GM12864 (cell line): ENCODE measurements around the gene FAM163B.

Experiments used
- DNase-seq: peaks from one replicate; pipeline ENCODE4 v3.0.0-alpha.2; 2011; ENCODE audit warnings: low read depth
- H3K4me3 ChIP-seq: 2 replicates; pipeline ENCODE4 v1.5.1; 2011; ENCODE audit warnings: mild to moderate bottlenecking, low read depth, low read length, control low read depth
- TF ChIP-seq, protein P1 (sequence below): IDR thresholded peaks from 2 replicates; pipeline ENCODE4 v1.5.1; 2011; ENCODE audit warnings: low read depth, mild to moderate bottlenecking, moderate library complexity, low read length, control low read depth, inconsistent platforms; ENCODE audit errors: missing control alignments

Gene FAM163B

DNA sequence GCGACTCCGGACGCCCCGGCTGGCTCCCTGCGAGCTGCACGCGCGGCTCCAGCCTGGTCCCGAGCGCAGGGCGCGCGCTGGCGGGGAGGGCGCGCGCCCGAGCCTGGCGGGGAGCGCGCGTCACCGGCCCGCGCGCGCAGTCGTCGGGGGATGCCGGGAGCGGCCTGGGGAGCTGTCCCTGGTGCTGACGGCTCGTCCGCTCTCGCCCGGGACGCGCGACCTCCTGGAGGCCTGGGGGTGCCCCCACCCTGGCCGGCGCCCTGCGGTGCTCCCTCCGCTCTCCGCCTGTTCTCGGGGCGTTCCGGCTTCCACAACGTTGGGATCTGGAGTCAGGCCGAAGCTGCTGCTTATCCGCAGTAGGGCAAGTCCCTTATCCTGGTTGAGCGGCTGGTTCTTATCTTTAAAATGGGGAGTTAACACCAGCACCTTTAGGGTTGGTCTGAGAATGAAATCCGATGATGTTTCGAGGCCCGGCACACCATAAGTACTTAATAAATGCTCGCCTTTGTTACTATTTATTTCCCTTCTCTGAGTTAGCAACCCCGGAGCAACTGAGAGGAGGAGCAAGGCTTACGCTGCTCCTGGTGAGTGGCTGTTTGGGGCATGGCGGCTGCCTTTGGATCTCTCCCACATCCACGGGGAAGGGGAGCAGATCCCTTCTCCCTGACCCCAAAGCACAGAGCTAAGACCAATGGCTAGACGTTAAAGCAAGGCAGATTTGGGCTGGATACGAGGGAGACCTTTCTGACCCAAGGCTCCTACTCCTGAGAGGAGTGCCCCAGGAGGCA is at the start of gene FAM163B:
TSS of gene FAM163B (minus strand) at position 79 of the 788 bp plus-strand sequence. CDS start 29,166 bp downstream, outside the sequence.
- no peak within 1 kb of the TSS for H3K4me3 ChIP-seq
- TF ChIP-seq, protein P1, sequence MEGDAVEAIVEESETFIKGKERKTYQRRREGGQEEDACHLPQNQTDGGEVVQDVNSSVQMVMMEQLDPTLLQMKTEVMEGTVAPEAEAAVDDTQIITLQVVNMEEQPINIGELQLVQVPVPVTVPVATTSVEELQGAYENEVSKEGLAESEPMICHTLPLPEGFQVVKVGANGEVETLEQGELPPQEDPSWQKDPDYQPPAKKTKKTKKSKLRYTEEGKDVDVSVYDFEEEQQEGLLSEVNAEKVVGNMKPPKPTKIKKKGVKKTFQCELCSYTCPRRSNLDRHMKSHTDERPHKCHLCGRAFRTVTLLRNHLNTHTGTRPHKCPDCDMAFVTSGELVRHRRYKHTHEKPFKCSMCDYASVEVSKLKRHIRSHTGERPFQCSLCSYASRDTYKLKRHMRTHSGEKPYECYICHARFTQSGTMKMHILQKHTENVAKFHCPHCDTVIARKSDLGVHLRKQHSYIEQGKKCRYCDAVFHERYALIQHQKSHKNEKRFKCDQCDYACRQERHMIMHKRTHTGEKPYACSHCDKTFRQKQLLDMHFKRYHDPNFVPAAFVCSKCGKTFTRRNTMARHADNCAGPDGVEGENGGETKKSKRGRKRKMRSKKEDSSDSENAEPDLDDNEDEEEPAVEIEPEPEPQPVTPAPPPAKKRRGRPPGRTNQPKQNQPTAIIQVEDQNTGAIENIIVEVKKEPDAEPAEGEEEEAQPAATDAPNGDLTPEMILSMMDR = no peak
- DNase-seq = no peak

DNA sequence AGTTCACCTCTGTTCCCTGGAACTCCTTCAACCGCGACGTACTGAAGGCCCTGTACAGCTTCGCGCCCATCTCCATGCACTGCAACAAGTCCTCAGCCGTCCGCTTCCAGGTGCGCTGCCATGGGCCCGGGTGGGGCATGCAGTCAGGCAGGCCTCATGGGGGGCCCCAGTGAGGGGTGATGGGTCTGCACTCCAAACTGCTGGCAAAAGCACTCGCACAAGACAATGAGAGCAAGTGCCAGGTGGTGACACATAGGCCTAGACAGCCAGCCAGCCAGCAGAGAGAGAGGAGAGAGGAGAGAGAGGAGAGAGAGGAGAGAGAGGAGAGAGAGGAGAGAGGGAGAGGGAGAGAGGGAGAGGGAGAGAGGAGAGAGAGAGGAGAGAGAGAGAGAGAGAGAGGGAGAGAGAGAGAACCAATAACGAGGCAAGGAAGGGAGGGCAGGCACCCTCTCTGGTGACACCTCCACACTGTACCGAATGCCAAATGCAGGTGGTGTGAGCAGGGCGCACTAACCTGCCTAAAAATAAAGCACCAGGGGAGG is 48.0 kb upstream of the FAM163B start:
- DNase-seq = no peak
- no peak overlapping the region for H3K4me3 ChIP-seq
- TF ChIP-seq, protein P1 = no peak

DNA sequence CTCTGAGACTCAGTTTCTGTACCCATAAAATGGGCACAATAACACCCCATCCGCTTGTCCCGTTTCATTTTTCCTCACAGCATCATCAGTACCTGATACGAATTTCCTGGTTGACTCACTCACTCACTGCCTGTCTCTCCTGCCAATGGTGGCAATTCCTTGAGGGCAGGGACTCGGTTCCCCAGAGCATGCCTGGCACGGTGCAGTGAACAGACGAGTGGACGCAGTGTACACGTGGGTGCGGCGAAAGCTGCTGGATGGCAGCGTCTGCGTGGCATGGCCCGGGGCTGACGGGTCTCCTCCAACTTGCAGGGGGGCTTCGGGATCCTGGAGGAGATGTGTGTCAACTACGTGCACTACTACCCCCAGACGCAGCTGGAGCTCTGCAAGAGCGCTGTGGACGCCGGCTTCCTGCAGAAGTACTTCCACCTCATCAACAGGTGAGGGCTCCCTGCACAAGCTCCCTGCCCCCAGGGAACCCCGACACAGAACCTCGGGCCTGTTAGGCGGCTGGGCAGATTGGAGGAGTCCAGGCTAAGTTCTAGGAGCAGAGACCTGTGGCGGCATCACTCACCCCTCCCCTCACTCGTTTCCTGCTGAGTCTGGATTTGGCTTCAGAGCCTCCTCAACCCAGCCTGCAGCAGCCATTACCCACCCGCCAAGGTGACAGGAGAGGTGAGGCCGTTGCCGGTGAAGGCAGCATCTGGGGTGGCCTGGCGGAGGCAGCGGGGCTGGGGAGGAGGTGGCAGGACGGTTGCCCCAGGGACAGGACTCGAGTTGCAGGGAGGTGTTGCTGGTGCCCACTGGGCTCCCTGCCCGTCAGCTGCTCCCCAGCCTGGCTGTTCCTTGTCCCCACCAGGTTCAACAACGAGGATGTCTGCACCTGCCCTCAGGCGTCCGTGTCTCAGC is 47.3 kb upstream of the FAM163B start:
- TF ChIP-seq, protein P1 = no peak
- H3K4me3 ChIP-seq = no peak overlapping the region
- no peak for DNase-seq

DNA sequence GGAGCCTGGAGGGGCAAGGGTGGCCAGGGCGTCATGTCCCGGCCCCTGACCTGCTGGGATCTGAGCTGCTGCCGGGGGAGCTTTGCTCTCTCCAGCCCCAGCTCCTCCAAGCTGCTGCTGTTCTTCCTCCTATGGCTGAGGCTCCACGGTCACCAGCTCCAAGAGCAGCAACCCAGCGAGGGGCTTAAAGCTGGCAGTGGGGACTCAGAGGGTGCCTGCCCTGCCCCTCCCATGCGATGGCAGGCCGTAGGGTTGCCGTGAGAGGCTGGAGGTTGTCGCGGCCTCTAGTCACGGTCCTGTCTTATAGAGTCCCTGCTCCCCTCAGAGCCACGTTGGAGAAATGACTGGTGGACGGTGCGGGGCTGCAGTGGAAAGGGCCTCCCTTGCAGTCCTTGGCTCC is 46.5 kb upstream of the FAM163B start:
- no peak overlapping the region for H3K4me3 ChIP-seq
- no peak for DNase-seq
- TF ChIP-seq, protein P1 = no peak

DNA sequence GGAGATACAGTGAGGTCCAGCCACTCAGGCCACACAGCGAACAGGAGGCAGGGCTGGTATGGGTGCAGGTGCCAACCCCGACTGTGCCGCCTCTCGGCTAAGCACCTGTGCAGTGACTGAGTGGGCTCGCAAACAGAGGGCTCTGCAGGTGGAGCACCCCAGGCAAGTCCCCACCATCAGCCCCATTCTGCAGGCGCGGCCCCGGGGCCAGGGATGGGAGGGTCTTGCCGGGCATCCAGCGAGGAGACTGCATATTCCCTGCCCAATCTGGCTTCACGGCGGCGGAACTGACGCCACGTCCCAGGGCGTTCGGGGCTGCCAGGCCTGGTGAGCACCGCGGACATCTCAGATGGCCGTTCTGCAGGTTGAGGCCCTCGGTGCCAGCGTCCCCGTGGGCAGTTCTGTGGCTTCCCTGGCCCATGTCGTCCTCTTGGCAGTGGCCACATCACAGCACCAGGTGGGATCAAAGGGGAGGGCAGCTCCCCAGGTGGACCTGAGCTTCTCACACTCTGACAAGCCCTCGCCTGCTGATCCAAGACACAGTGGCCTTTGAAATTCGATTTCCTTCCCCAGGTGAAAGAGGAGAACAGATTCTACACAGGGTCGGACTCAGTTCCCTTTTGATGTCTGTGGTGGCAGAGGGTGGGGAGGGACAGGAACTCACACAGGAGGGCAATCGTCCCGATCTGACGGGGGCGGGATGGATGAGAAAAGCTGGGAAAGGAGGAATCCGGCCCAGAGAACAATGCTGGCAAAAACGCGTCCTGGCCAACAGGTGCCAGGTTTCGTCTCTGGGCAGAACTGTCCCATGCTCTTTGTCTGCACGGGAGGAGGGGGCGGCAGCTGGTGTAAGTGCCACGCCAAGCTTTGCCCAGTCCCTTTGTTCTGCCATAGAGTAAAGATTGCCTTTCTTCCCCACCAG is 45.8 kb upstream of the FAM163B start:
- H3K4me3 ChIP-seq = no peak overlapping the region
- TF ChIP-seq, protein P1 = no peak
- no peak for DNase-seq

DNA sequence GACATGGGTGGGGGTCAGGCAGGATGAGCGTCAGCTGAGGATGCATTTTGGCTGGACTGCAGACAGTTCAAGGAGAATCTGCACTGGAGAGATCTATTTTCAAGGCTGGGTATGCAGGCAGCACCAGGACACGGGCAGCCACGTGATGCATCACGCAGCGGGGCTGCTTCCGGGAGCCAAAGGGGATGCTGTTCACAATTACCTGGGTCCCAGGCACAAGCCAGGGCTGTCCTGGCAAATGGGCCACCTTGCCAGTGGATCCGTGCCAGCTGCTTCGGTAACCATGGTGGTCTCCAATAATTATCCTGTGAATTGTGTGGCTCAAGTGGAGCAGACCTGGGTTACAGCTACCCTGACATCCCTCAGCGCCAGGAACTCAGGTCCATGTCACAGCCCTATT is 44.4 kb upstream of the FAM163B start:
- DNase-seq = no peak
- TF ChIP-seq, protein P1 = no peak
- H3K4me3 ChIP-seq = no peak overlapping the region
